ENCODE measurements around the gene C3AR1.

- no peak for TF ChIP-seq CTCF (IDR thresholded peaks at IDR 0.05)
- TF ChIP-seq EP300 (IDR thresholded peaks at IDR 0.05): no peak
- no peak for TF ChIP-seq POLR2A (IDR thresholded peaks at IDR 0.05)
Observed at GRCh38 chr12:8087666-8088065, 21.5 kb upstream of the C3AR1 start.
